Smooth muscle cell (in vitro differentiated cells): Measurements from ENCODE around the gene PPARD. TPM values are rescaled to one million over a fixed set of nuclear protein-coding genes. Genes with fewer than 3 reads are reported as not detected.

Experiments
- DNase-seq: peaks from one replicate; lab custom pipeline; 2025; ENCODE audit not compliant: unreplicated experiment; lab: John Stamatoyannopoulos, UW
- H2AFZ ChIP-seq: fragments of 200-600 bp; sonication (generic); 2 replicates; pipeline ENCODE4 v1.6.0; 2016; ENCODE audit warnings: antibody characterized with exemption, low read depth, mild to moderate bottlenecking
- H3F3A ChIP-seq: fragments of 200-600 bp; sonication (generic); 2 replicates; pipeline ENCODE4 v1.6.0; 2017; ENCODE audit warnings: antibody characterized with exemption, low read depth
- H3K27ac ChIP-seq: fragments of 200-600 bp; sonication (generic); 2 replicates; pipeline ENCODE4 v1.5.1; 2016; ENCODE audit warnings: low read depth, mild to moderate bottlenecking
- H3K27me3 ChIP-seq: fragments of 200-600 bp; sonication (generic); 2 replicates; pipeline ENCODE4 v1.6.1; 2016; ENCODE audit warnings: low read depth, mild to moderate bottlenecking
- H3K36me3 ChIP-seq: fragments of 200-600 bp; sonication (generic); 2 replicates; pipeline ENCODE4 v1.5.1; 2016; ENCODE audit warnings: low read depth
- H3K4me1 ChIP-seq: fragments of 200-600 bp; sonication (generic); 2 replicates; pipeline ENCODE4 v1.5.1; 2016; ENCODE audit warnings: low read depth
- H3K4me2 ChIP-seq: fragments of 200-600 bp; sonication (generic); 2 replicates; pipeline ENCODE4 v1.6.0; 2016; ENCODE audit warnings: mild to moderate bottlenecking
- H3K4me3 ChIP-seq: fragments of 200-600 bp; sonication (generic); 2 replicates; pipeline ENCODE4 v1.5.1; 2016; ENCODE audit warnings: mild to moderate bottlenecking
- H3K79me2 ChIP-seq: fragments of 200-600 bp; sonication (generic); 2 replicates; pipeline ENCODE4 v1.6.0; 2016; ENCODE audit warnings: low read depth, mild to moderate bottlenecking
- H3K9ac ChIP-seq: fragments of 200-600 bp; sonication (generic); 2 replicates; pipeline ENCODE4 v1.6.0; 2016; ENCODE audit warnings: low read depth
- H3K9me3 ChIP-seq: fragments of 200-600 bp; sonication (generic); replicated peaks from 2 replicates; pipeline ENCODE4 v1.5.1; 2016; ENCODE audit warnings: low read depth
- H4K20me1 ChIP-seq: fragments of 200-600 bp; sonication (generic); 2 replicates; pipeline ENCODE4 v1.6.0; 2016; ENCODE audit warnings: low read depth
- CTCF ChIP-seq: fragments of 200-600 bp; sonication (generic); IDR thresholded peaks from 2 replicates; pipeline ENCODE4 v1.5.1; 2017; ENCODE audit warnings: borderline replicate concordance, mild to moderate bottlenecking, antibody characterized with exemption; ENCODE audit not compliant: insufficient read depth, poor library complexity, severe bottlenecking
- WGBS: methylation state at CpG from one replicate; pipeline ENCODE4 v1.1.7; 2016; ENCODE audit warnings: low lambda C conversion rate; 5-methylcytosine and 5-hydroxymethylcytosine counted together
- polyA plus RNA-seq: library from polyadenylated mRNA; unstranded; fragments of >200 nt; fragmentation: Nextera tagmentation; extraction: Ambion mirVana; gene quantifications from 2 replicates; pipeline ENCODE4 v1.2.1, GENCODE V29; 2016
- total RNA-seq: library from RNA; depleted of rRNA; stranded (reverse); fragments of >200 nt; gene quantifications from 2 replicates; pipeline ENCODE4 v1.2.3, GENCODE V29; 2014

The PPARD gene
- total and polyA plus RNA-seq, 2 experiments from 2014 or later = 8.2 to 31.1 TPM

DNA sequence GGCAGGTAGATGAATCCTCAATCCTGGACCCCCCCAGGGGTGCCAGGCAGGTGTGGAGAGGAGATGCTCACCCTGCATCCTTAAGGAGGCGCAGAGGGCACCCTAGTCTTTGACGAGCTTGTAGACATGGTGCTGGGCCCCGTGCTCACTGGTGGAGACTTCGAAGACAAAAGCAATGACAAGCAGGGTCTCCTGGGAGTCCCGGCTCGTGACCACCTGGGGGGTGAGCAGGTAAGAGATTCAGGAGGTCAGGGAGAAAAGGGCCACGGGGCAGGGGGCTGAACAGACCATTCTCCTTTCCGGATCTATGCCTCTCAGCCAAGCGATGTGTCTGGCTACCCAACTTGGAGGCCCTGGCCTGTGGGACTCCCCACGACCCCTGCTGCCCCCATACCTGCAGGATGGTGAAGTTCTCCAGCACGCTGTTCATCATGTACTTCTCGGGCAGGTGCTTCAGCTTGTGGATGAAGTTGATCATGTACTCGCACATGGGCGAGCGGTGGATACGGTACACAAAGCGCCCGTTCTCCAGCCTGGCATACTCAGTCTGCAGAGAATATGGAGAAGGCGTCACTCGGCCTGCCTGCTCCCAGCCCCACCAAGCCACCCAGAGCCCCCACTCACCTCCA is 132.7 kb downstream of the PPARD start:
- Histone ChIP-seq H3K27ac (no peak overlapping the region), H3K4me2 (no peak overlapping the region), H3F3A (peaks cover 29% of the 10 kb centered on the region), H3K27me3 (no peaks in the 10 kb centered on the region), H2AFZ (no peak overlapping the region), H4K20me1 (peaks cover 46% of the 10 kb centered on the region), H3K36me3 (peaks cover 4% of the 10 kb centered on the region), H3K9ac (no peak overlapping the region), H3K4me1 (peaks cover 10% of the 10 kb centered on the region), H3K4me3 (no peak overlapping the region), H3K79me2 (peaks cover 8% of the 10 kb centered on the region), H3K9me3 (no peaks in the 10 kb centered on the region)
- DNase-seq = no peak
- 95% methylated on average over 20 of the region's 20 CpGs for WGBS
- no peak for TF ChIP-seq CTCF

DNA sequence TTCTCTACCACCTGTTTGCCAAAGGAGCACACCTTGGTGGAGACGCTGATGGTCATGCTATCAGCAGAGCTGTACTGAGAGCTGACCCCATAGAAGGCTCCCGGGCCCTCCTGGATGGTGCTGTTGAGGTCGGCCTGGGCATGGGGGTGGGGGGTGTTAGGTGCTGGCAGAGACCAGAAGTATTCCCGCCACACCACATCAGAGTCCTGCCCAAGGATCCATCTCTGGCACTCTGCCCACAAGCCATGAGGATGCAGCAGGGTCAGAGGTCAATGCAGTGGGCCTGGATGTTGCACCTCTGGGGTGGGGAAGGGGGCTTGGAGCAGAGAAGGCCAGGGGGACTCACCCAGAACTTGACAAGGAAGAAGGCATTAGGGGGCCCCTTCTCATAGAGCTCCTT is 133.2 kb downstream of the PPARD start:
- Histone ChIP-seq H2AFZ (no peak overlapping the region), H4K20me1 (peaks cover 46% of the 10 kb centered on the region), H3F3A (peaks cover 24% of the 10 kb centered on the region), H3K4me3 (no peak overlapping the region), H3K9ac (no peak overlapping the region), H3K36me3 (peaks cover 4% of the 10 kb centered on the region), H3K27me3 (no peaks in the 10 kb centered on the region), H3K4me1 (peaks cover 4% of the 10 kb centered on the region), H3K27ac (no peak overlapping the region), H3K9me3 (no peaks in the 10 kb centered on the region), H3K4me2 (no peak overlapping the region), H3K79me2 (peaks cover 4% of the 10 kb centered on the region)
- no peak for DNase-seq
- no peak for TF ChIP-seq CTCF
- 98% methylated on average over 4 of the region's 4 CpGs for whole genome bisulfite sequencing

- H3K9ac ChIP-seq = no peak overlapping the region
- peaks cover under 1% of the 10 kb centered on the region for H3K4me1 ChIP-seq
- peaks cover 4% of the 10 kb centered on the region for H3K36me3 ChIP-seq
- no peak overlapping the region for H3K27ac ChIP-seq
- H2AFZ ChIP-seq = no peak overlapping the region
- H3K4me3 ChIP-seq = no peak overlapping the region
- no peaks in the 10 kb centered on the region for H3K27me3 ChIP-seq
- H3K9me3 ChIP-seq = no peaks in the 10 kb centered on the region
- TF ChIP-seq CTCF = no peak
- H3F3A ChIP-seq = peaks cover 20% of the 10 kb centered on the region
- peaks cover under 1% of the 10 kb centered on the region for H3K79me2 ChIP-seq
- H3K4me2 ChIP-seq = no peak overlapping the region
- 95% methylated on average over 14 of the region's 14 CpGs for WGBS
- DNase-seq = no peak
- H4K20me1 ChIP-seq = peaks cover 44% of the 10 kb centered on the region
Observed at GRCh38 chr6:35476004-35476403, 133.6 kb downstream of the PPARD start.

GRCh38 chr6:35477028-35477427 is 134.7 kb downstream of the PPARD start:
- no peak overlapping the region for H3K4me3 ChIP-seq
- H3K27ac ChIP-seq = no peak overlapping the region
- no peaks in the 10 kb centered on the region for H3K9me3 ChIP-seq
- no peak for TF ChIP-seq CTCF
- peaks cover 3% of the 10 kb centered on the region for H3K79me2 ChIP-seq
- H3F3A ChIP-seq = peaks cover 13% of the 10 kb centered on the region
- peaks cover 44% of the 10 kb centered on the region for H4K20me1 ChIP-seq
- H3K36me3 ChIP-seq = peaks cover 4% of the 10 kb centered on the region
- no peaks in the 10 kb centered on the region for H3K27me3 ChIP-seq
- H3K9ac ChIP-seq = no peak overlapping the region
- no peaks in the 10 kb centered on the region for H3K4me1 ChIP-seq
- H3K4me2 ChIP-seq = no peak overlapping the region
- over 99% methylated on average over 8 of the region's 8 CpGs for WGBS
- H2AFZ ChIP-seq = no peak overlapping the region
- DNase-seq = no peak
